DND-41 (cell line): Measurements from ENCODE around the gene CFAP410.
"Not testable (repeated sequence)": the region's sequence is repeated elsewhere in the genome, so short reads cannot be mapped to it uniquely, and the experiment has no call there.

Experiments used
- ATAC-seq: fragments of 200-7000 bp; cut with Tn5 transposase; 3 replicates; pipeline ENCODE4 v1.9.1; 2021; ENCODE audit warnings: low read depth; ENCODE audit not compliant: insufficient read depth
- DNase-seq: peaks from one replicate; pipeline ENCODE4 v3.0.0-alpha.2; 2020
- H2AFZ ChIP-seq: 2 replicates; pipeline ENCODE4 v1.6.0; 2012; ENCODE audit warnings: low read depth, low read length
- H3K27ac ChIP-seq: 2 replicates; pipeline ENCODE4 v1.5.1; 2012; ENCODE audit warnings: low read length, inconsistent platforms
- H3K27me3 ChIP-seq: fragments of 200-600 bp; sonication (generic); 2 replicates; pipeline ENCODE4 v1.6.0; 2012; ENCODE audit warnings: low read length, mild to moderate bottlenecking, inconsistent platforms; ENCODE audit not compliant: insufficient read depth, poor library complexity
- H3K36me3 ChIP-seq: 2 replicates; pipeline ENCODE4 v1.5.1; 2012; ENCODE audit warnings: low read length, inconsistent platforms; ENCODE audit not compliant: insufficient read depth
- H3K4me1 ChIP-seq: 2 replicates; pipeline ENCODE4 v1.5.1; 2012; ENCODE audit warnings: mild to moderate bottlenecking, low read length; ENCODE audit not compliant: insufficient read depth
- H3K4me2 ChIP-seq: 2 replicates; pipeline ENCODE4 v1.6.0; 2012; ENCODE audit warnings: mild to moderate bottlenecking, moderate library complexity, low read length, inconsistent platforms; ENCODE audit not compliant: insufficient read depth
- H3K4me3 ChIP-seq, 2 experiments: fragments of 200-600 bp in 1 of 2; shearing (Covaris generic) in 1 of 2; 2 replicates each; pipeline ENCODE4 v1.5.1; 2012 to 2016; ENCODE audit warnings: inconsistent platforms in 2 of 2, low read length in 2 of 2, mild to moderate bottlenecking in 2 of 2, low read depth in 1 of 2, moderate library complexity in 1 of 2
- H3K79me2 ChIP-seq: 2 replicates; pipeline ENCODE4 v1.6.0; 2012; ENCODE audit warnings: low read length, inconsistent platforms; ENCODE audit not compliant: insufficient read depth
- H3K9ac ChIP-seq: 2 replicates; pipeline ENCODE4 v1.6.0; 2012; ENCODE audit warnings: low read depth, mild to moderate bottlenecking, inconsistent platforms, low read length, moderate library complexity
- H3K9me3 ChIP-seq: 2 replicates; pipeline ENCODE4 v1.5.1; 2012; ENCODE audit warnings: low read length, moderate library complexity, mild to moderate bottlenecking, inconsistent platforms; ENCODE audit not compliant: insufficient read depth, severe bottlenecking
- H4K20me1 ChIP-seq: 2 replicates; pipeline ENCODE4 v1.6.0; 2012; ENCODE audit warnings: low read length; ENCODE audit not compliant: insufficient read depth
- EZH2 ChIP-seq: IDR thresholded peaks from 3 replicates; pipeline ENCODE4 v1.6.1; 2012; ENCODE audit warnings: borderline replicate concordance, low read depth, mild to moderate bottlenecking, moderate library complexity, low read length, inconsistent platforms; ENCODE audit not compliant: severe bottlenecking
- TF ChIP-seq, protein P1 (sequence below): IDR thresholded peaks from 2 replicates; pipeline ENCODE4 v1.5.1; 2012; ENCODE audit warnings: borderline replicate concordance, low read length, moderate library complexity, mild to moderate bottlenecking; ENCODE audit not compliant: poor library complexity, severe bottlenecking; ENCODE audit errors: extremely low read depth

CFAP410 gene

DNA sequence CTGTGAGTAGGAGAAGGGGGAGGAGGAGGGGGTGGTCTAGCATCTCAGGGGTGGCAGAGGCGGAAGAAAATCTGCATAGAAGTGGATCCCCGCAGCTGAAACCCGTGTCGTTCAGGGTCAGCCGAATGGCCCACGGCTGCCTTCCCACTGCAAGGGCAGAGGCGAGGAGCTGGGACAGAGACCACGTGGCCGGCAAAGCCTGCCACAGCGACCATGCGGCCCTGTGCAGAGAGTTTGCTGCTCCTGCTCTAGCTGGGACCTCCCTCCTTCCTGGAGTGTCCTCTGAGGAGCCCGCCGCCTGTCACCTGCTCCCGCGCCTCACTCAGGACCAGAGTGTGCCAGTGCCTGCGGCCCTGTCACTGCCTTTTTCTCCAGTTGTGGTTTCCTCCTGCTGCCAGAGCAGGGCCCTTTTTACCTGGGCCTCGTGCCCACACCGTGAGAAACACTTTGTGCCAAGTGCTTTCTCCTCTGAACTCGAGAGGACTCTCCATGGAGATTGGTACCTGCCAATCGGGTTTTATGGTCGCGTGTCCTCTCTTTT is 8.8 kb upstream of the CFAP410 start:
- no peak overlapping the region for H3K4me3 ChIP-seq
- H3K9ac ChIP-seq, result no peak overlapping the region
- H3K4me1 ChIP-seq, result peaks cover 17% of the 10 kb centered on the region
- H2AFZ ChIP-seq, result no peak overlapping the region
- H3K36me3 ChIP-seq, result no peaks in the 10 kb centered on the region
- no peaks in the 10 kb centered on the region for H3K9me3 ChIP-seq
- H3K27ac ChIP-seq, result no peak overlapping the region
- no peaks in the 10 kb centered on the region for H3K27me3 ChIP-seq
- H3K79me2 ChIP-seq, result no peaks in the 10 kb centered on the region
- H4K20me1 ChIP-seq, result no peaks in the 10 kb centered on the region
- H3K4me2 ChIP-seq, result no peak overlapping the region
- DNase-seq, result no peak
- TF ChIP-seq EZH2, result no peak
- TF ChIP-seq, protein P1, sequence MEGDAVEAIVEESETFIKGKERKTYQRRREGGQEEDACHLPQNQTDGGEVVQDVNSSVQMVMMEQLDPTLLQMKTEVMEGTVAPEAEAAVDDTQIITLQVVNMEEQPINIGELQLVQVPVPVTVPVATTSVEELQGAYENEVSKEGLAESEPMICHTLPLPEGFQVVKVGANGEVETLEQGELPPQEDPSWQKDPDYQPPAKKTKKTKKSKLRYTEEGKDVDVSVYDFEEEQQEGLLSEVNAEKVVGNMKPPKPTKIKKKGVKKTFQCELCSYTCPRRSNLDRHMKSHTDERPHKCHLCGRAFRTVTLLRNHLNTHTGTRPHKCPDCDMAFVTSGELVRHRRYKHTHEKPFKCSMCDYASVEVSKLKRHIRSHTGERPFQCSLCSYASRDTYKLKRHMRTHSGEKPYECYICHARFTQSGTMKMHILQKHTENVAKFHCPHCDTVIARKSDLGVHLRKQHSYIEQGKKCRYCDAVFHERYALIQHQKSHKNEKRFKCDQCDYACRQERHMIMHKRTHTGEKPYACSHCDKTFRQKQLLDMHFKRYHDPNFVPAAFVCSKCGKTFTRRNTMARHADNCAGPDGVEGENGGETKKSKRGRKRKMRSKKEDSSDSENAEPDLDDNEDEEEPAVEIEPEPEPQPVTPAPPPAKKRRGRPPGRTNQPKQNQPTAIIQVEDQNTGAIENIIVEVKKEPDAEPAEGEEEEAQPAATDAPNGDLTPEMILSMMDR, result no peak
- peak; percentile 36; the same call in 1 of the 3 replicates for ATAC-seq

DNA sequence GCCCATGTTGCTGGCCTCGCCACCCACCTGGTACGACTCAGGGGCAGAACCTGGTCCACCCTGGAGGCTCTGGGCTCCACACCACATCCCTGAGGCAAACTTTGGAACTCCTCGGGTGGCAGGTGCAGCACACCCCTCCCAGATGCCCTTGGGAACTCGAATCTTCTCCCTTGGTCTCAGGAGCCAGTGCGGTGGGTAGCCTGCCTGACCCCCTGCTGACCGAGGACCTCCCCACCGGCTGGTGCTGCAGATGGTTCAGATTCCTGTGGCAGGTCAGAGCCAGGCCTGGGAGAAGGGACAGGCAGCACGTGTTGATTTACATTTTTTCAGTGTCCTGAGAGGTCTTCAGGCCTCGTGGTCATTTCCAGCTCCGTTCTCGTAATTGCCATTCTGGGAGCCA is 6.3 kb upstream of the CFAP410 start:
- Histone ChIP-seq H3K4me2 (no peak overlapping the region), H3K27me3 (no peaks in the 10 kb centered on the region), H3K36me3 (no peaks in the 10 kb centered on the region), H3K4me3 (no peak overlapping the region), H3K79me2 (no peaks in the 10 kb centered on the region), H3K4me1 (peaks cover 3% of the 10 kb centered on the region), H2AFZ (no peak overlapping the region), H4K20me1 (no peaks in the 10 kb centered on the region), H3K9ac (no peak overlapping the region), H3K9me3 (no peaks in the 10 kb centered on the region), H3K27ac (no peak overlapping the region)
- no peak for TF ChIP-seq EZH2
- TF ChIP-seq, protein P1, result no peak
- DNase-seq, result no peak
- no peak for ATAC-seq

DNA sequence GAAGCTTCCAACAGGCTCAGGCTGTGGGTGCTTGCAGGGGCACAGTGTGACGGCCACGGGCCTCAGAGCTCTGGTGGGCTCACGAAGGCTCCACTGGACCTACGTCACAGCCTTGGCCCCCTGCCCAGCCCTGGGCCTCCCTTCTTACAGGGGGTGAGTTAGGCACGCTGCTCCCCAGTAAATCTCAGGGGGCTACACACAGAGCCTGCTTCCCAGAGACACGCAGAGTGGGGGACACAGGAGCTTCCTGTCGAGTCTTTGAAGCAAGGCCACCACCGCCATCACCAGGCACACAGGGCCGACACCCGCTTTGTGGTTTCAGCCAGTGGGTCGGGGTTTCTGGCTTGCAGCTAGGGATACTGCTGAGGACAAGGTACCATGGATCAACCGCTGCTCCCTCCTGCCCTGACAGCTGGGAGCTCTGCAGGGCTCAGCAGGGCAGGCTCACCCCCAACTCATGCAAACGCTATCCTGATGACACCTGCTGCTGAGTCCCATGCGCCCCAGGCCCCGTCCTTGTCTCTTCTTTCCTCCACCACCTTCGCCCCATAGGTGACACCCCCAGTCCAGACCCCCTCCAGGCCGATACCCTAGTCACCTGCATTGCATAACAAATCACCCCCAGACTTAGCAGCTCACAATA is 5.5 kb upstream of the CFAP410 start:
- Histone ChIP-seq H3K27ac (no peak overlapping the region), H3K9ac (no peak overlapping the region), H3K27me3 (no peaks in the 10 kb centered on the region), H3K36me3 (no peaks in the 10 kb centered on the region), H3K4me3 (no peak overlapping the region), H4K20me1 (no peaks in the 10 kb centered on the region), H3K4me1 (peaks cover 12% of the 10 kb centered on the region), H3K79me2 (no peaks in the 10 kb centered on the region), H2AFZ (no peak overlapping the region), H3K9me3 (no peaks in the 10 kb centered on the region), H3K4me2 (no peak overlapping the region)
- no peak for TF ChIP-seq EZH2
- TF ChIP-seq, protein P1, result no peak
- DNase-seq (no peak), ATAC-seq (no peak)

DNA sequence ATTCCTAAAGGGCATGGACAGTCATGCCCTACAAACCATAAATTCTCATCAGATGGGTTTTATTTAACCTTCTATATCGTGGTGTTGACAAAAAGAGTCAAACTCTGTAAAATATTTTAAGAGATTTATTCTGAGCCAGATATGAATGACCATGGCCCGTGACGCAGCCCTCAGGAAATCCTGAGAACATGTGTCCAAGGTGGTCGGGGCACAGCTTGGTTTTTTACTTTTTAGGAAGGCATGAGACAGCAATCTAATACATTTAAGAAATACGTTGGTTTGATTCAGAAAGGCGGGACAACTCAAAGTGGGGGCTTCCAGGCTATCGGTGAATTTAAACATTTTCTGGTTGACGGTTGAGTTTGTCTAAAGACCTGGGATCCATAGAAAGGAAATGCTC is 3.8 kb upstream of the CFAP410 start:
- DNase-seq, H3K4me3 ChIP-seq, H3K9ac ChIP-seq, H3K27me3 ChIP-seq, H3K27ac ChIP-seq, H3K4me2 ChIP-seq, H4K20me1 ChIP-seq, H3K9me3 ChIP-seq, H2AFZ ChIP-seq, H3K79me2 ChIP-seq, H3K36me3 ChIP-seq, ATAC-seq: not testable (repeated sequence)
- H3K4me1 ChIP-seq, result peaks cover 18% of the 10 kb centered on the region

DNA sequence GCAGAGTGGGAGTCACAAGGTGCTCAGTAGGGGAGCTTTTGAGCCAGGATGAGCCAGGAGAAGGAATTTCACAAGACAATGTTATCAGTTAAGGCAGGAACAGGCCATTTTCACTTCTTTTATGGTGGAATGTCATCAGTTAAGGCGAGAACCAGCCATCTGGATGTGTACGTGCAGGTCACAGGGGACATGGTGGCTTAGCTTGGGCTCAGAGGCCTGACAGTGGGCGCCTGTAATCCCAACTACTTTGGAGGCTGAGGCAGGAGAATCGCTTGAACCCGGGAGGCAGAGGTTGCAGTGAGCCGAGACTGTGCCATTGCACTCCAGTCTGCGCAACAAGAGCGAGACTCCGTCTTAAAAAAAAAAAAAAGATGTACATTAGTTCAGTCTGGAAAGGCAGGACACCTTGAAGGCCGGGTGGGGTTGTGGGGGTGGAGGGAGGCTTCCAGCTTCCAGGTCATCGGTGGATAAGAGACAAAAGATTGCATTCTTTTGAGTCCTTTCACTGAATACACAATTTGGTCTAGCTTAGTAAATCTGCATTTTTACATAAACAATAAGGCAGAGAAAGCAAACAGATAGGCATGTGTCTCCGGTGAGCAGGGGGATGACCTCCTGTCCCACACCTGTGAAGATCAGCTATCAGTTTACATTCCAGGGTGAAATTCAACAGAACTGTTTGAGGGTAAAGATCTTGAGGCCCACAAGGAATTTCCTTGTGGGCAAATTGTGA is 2.7 kb upstream of the CFAP410 start:
- H4K20me1 ChIP-seq, H3K36me3 ChIP-seq, DNase-seq, H3K27me3 ChIP-seq, H3K79me2 ChIP-seq, ATAC-seq, H3K9ac ChIP-seq, H2AFZ ChIP-seq, H3K4me3 ChIP-seq, H3K9me3 ChIP-seq, H3K4me2 ChIP-seq, H3K27ac ChIP-seq: not testable (repeated sequence)
- H3K4me1 ChIP-seq, result peaks cover 22% of the 10 kb centered on the region
